ENCODE measurements around the gene UBA5.

UBA5 gene

GRCh38 chr3:132622148-132622547 is 38.0 kb upstream of the UBA5 start:
- Histone ChIP-seq H4K91ac (ENCODE audit: low read length) (no peak overlapping the region), H3K27me3 (ENCODE audit: control insufficient read depth in 1 of 2, insufficient read depth in 1 of 2, low read length in 2 of 2) (no peaks in the 10 kb centered on the region), H2BK120ac (ENCODE audit: low read depth, low read length) (no peak overlapping the region), H3K9me3 (ENCODE audit: control insufficient read depth, low read length) (peaks cover 11% of the 10 kb centered on the region), H3K4me3 (ENCODE audit: insufficient read depth in 1 of 2, low read depth in 1 of 2, low read length in 2 of 2) (no peak overlapping the region), H3K79me1 (replicated peaks; ENCODE audit: low read length, poor library complexity, severe bottlenecking) (no peaks in the 10 kb centered on the region), H2AFZ (ENCODE audit: low read depth, low read length) (no peak overlapping the region), H2BK15ac (ENCODE audit: low read depth, poor library complexity, severe bottlenecking) (no peak overlapping the region), H3K14ac (ENCODE audit: low read length in 2 of 2) (no peak overlapping the region), H3K27ac (ENCODE audit: low read length, poor library complexity, severe bottlenecking) (no peak overlapping the region), H2AK5ac (ENCODE audit: low read length, severe bottlenecking) (no peak overlapping the region), H3K4me1 (ENCODE audit: control insufficient read depth, insufficient read depth, low read depth, low read length) (no peaks in the 10 kb centered on the region), H3K18ac (ENCODE audit: low read depth in 1 of 2, low read length in 2 of 2) (no peak overlapping the region), H3K4ac (ENCODE audit: low read depth in 1 of 2, low read length in 2 of 2) (no peak overlapping the region), H3K4me2 (ENCODE audit: low read length, poor library complexity, severe bottlenecking) (no peak overlapping the region), H2BK12ac (ENCODE audit: low read length in 2 of 2) (no peak overlapping the region), H3K23ac (ENCODE audit: low read length in 2 of 2) (no peak overlapping the region), H3K9ac (ENCODE audit: low read length) (no peak overlapping the region), H4K8ac (ENCODE audit: low read length) (no peak overlapping the region), H3K36me3 (ENCODE audit: control insufficient read depth in 1 of 2, insufficient read depth in 2 of 2, low read depth in 1 of 2, low read length in 2 of 2) (peaks cover 6 to 47% of the 10 kb centered on the region in 2 experiments), H2BK5ac (ENCODE audit: low read depth, low read length, poor library complexity, severe bottlenecking) (no peak overlapping the region)
- no peak for DNase-seq
- WGBS = no CpG with 5 or more reads among the region's 1 CpG

GRCh38 chr3:132622761-132623160 is 37.4 kb upstream of the UBA5 start:
- peaks cover 6 to 47% of the 10 kb centered on the region in 2 experiments for H3K36me3 ChIP-seq (ENCODE audit: control insufficient read depth in 1 of 2, insufficient read depth in 2 of 2, low read depth in 1 of 2, low read length in 2 of 2)
- H2BK15ac ChIP-seq (ENCODE audit: low read depth, poor library complexity, severe bottlenecking) = no peak overlapping the region
- no peak overlapping the region for H3K4me3 ChIP-seq (ENCODE audit: insufficient read depth in 1 of 2, low read depth in 1 of 2, low read length in 2 of 2)
- no peak overlapping the region for H3K27ac ChIP-seq (ENCODE audit: low read length, poor library complexity, severe bottlenecking)
- H4K8ac ChIP-seq (ENCODE audit: low read length) = no peak overlapping the region
- no peak overlapping the region for H2BK120ac ChIP-seq (ENCODE audit: low read depth, low read length)
- no peaks in the 10 kb centered on the region for H3K79me1 ChIP-seq (replicated peaks; ENCODE audit: low read length, poor library complexity, severe bottlenecking)
- no peaks in the 10 kb centered on the region for H3K4me1 ChIP-seq (ENCODE audit: control insufficient read depth, insufficient read depth, low read depth, low read length)
- H4K91ac ChIP-seq (ENCODE audit: low read length) = no peak overlapping the region
- no peak overlapping the region for H2BK12ac ChIP-seq (ENCODE audit: low read length in 2 of 2)
- no CpG with 5 or more reads among the region's 1 CpG for WGBS
- H3K4ac ChIP-seq (ENCODE audit: low read depth in 1 of 2, low read length in 2 of 2) = no peak overlapping the region
- no peak overlapping the region for H2BK5ac ChIP-seq (ENCODE audit: low read depth, low read length, poor library complexity, severe bottlenecking)
- no peak overlapping the region for H3K23ac ChIP-seq (ENCODE audit: low read length in 2 of 2)
- no peaks in the 10 kb centered on the region for H3K27me3 ChIP-seq (ENCODE audit: control insufficient read depth in 1 of 2, insufficient read depth in 1 of 2, low read length in 2 of 2)
- no peak overlapping the region for H3K14ac ChIP-seq (ENCODE audit: low read length in 2 of 2)
- H3K18ac ChIP-seq (ENCODE audit: low read depth in 1 of 2, low read length in 2 of 2) = no peak overlapping the region
- H2AFZ ChIP-seq (ENCODE audit: low read depth, low read length) = no peak overlapping the region
- DNase-seq = no peak
- no peak overlapping the region for H2AK5ac ChIP-seq (ENCODE audit: low read length, severe bottlenecking)
- H3K9me3 ChIP-seq (ENCODE audit: control insufficient read depth, low read length) = peaks cover 11% of the 10 kb centered on the region
- no peak overlapping the region for H3K9ac ChIP-seq (ENCODE audit: low read length)
- no peak overlapping the region for H3K4me2 ChIP-seq (ENCODE audit: low read length, poor library complexity, severe bottlenecking)

- H3K4me2 ChIP-seq (ENCODE audit: low read length, poor library complexity, severe bottlenecking) = no peak overlapping the region
- no peak overlapping the region for H3K23ac ChIP-seq (ENCODE audit: low read length in 2 of 2)
- no peak overlapping the region for H2AFZ ChIP-seq (ENCODE audit: low read depth, low read length)
- H3K4me1 ChIP-seq (ENCODE audit: control insufficient read depth, insufficient read depth, low read depth, low read length) = no peaks in the 10 kb centered on the region
- no peak overlapping the region for H3K4ac ChIP-seq (ENCODE audit: low read depth in 1 of 2, low read length in 2 of 2)
- H3K27me3 ChIP-seq (ENCODE audit: control insufficient read depth in 1 of 2, insufficient read depth in 1 of 2, low read length in 2 of 2) = no peaks in the 10 kb centered on the region
- H2BK12ac ChIP-seq (ENCODE audit: low read length in 2 of 2) = no peak overlapping the region
- peaks cover 6 to 48% of the 10 kb centered on the region in 2 experiments for H3K36me3 ChIP-seq (ENCODE audit: control insufficient read depth in 1 of 2, insufficient read depth in 2 of 2, low read depth in 1 of 2, low read length in 2 of 2)
- H3K18ac ChIP-seq (ENCODE audit: low read depth in 1 of 2, low read length in 2 of 2) = no peak overlapping the region
- peaks cover 11% of the 10 kb centered on the region for H3K9me3 ChIP-seq (ENCODE audit: control insufficient read depth, low read length)
- no peak overlapping the region for H2BK5ac ChIP-seq (ENCODE audit: low read depth, low read length, poor library complexity, severe bottlenecking)
- no peak overlapping the region for H3K14ac ChIP-seq (ENCODE audit: low read length in 2 of 2)
- H2BK120ac ChIP-seq (ENCODE audit: low read depth, low read length) = no peak overlapping the region
- no peak overlapping the region for H3K27ac ChIP-seq (ENCODE audit: low read length, poor library complexity, severe bottlenecking)
- H4K8ac ChIP-seq (ENCODE audit: low read length) = no peak overlapping the region
- H3K79me1 ChIP-seq (replicated peaks; ENCODE audit: low read length, poor library complexity, severe bottlenecking) = no peaks in the 10 kb centered on the region
- no peak overlapping the region for H2BK15ac ChIP-seq (ENCODE audit: low read depth, poor library complexity, severe bottlenecking)
- DNase-seq = no peak
- no peak overlapping the region for H3K4me3 ChIP-seq (ENCODE audit: insufficient read depth in 1 of 2, low read depth in 1 of 2, low read length in 2 of 2)
- no peak overlapping the region for H3K9ac ChIP-seq (ENCODE audit: low read length)
- WGBS = no CpG with 5 or more reads among the region's 1 CpG
- H2AK5ac ChIP-seq (ENCODE audit: low read length, severe bottlenecking) = no peak overlapping the region
- no peak overlapping the region for H4K91ac ChIP-seq (ENCODE audit: low read length)
Measured at GRCh38 chr3:132623646-132624045, 36.5 kb upstream of the UBA5 start.

- Histone ChIP-seq H2BK5ac (ENCODE audit: low read depth, low read length, poor library complexity, severe bottlenecking) (no peak overlapping the region), H3K27me3 (ENCODE audit: control insufficient read depth in 1 of 2, insufficient read depth in 1 of 2, low read length in 2 of 2) (no peaks in the 10 kb centered on the region), H3K4me1 (ENCODE audit: control insufficient read depth, insufficient read depth, low read depth, low read length) (no peaks in the 10 kb centered on the region), H2BK12ac (ENCODE audit: low read length in 2 of 2) (no peak overlapping the region), H3K18ac (ENCODE audit: low read depth in 1 of 2, low read length in 2 of 2) (no peak overlapping the region), H3K23ac (ENCODE audit: low read length in 2 of 2) (no peak overlapping the region), H4K8ac (ENCODE audit: low read length) (no peak overlapping the region), H3K36me3 (ENCODE audit: control insufficient read depth in 1 of 2, insufficient read depth in 2 of 2, low read depth in 1 of 2, low read length in 2 of 2) (peaks cover 6 to 47% of the 10 kb centered on the region in 2 experiments), H3K79me1 (replicated peaks; ENCODE audit: low read length, poor library complexity, severe bottlenecking) (no peaks in the 10 kb centered on the region), H2AK5ac (ENCODE audit: low read length, severe bottlenecking) (no peak overlapping the region), H3K4me3 (ENCODE audit: insufficient read depth in 1 of 2, low read depth in 1 of 2, low read length in 2 of 2) (no peak overlapping the region), H2BK15ac (ENCODE audit: low read depth, poor library complexity, severe bottlenecking) (no peak overlapping the region), H2AFZ (ENCODE audit: low read depth, low read length) (no peak overlapping the region), H3K9ac (ENCODE audit: low read length) (no peak overlapping the region), H2BK120ac (ENCODE audit: low read depth, low read length) (no peak overlapping the region), H3K27ac (ENCODE audit: low read length, poor library complexity, severe bottlenecking) (no peak overlapping the region), H3K4me2 (ENCODE audit: low read length, poor library complexity, severe bottlenecking) (no peak overlapping the region), H3K9me3 (ENCODE audit: control insufficient read depth, low read length) (peaks cover 11% of the 10 kb centered on the region), H4K91ac (ENCODE audit: low read length) (no peak overlapping the region), H3K14ac (ENCODE audit: low read length in 2 of 2) (no peak overlapping the region), H3K4ac (ENCODE audit: low read depth in 1 of 2, low read length in 2 of 2) (peak overlapping the region in 1 of 2 experiments; percentile 49)
- 97% methylated on average over 4 of the region's 7 CpGs for WGBS
- DNase-seq = no peak
Measured at GRCh38 chr3:132624790-132625189, 35.3 kb upstream of the UBA5 start.

All from mesenchymal stem cell (in vitro differentiated cells and primary cell).